HepG2 (cell line): ENCODE measurements around the gene ADCY6. TPM values are rescaled to one million over a fixed set of nuclear protein-coding genes. Genes with fewer than 3 reads are reported as not detected.

Experiments
- ARID5B ChIP-seq: IDR thresholded peaks from 2 replicates; pipeline ENCODE4 v1.4.0; 2020; ENCODE audit warnings: mild to moderate bottlenecking, missing genetic modification reagents
- BCLAF1 ChIP-seq: fragments of 450-650 bp; IDR thresholded peaks from 2 replicates; pipeline ENCODE4 v1.6.1; 2017; ENCODE audit warnings: mild to moderate bottlenecking
- DMAP1 ChIP-seq: IDR thresholded peaks from 2 replicates; pipeline ENCODE4 v1.6.1; 2016
- HDAC1 ChIP-seq: sonication (generic); formaldehyde crosslinking; IDR thresholded peaks from 2 replicates; pipeline ENCODE4 v1.5.1; 2020; ENCODE audit warnings: mild to moderate bottlenecking, missing genetic modification reagents
- KDM6A ChIP-seq: IDR thresholded peaks from 2 replicates; pipeline ENCODE4 v1.6.1; 2016; ENCODE audit warnings: low read depth
- PREB ChIP-seq: sonication (generic); formaldehyde crosslinking; IDR thresholded peaks from 2 replicates; pipeline ENCODE4 v1.4.0; 2020; ENCODE audit warnings: missing genetic modification reagents
- SAP130 ChIP-seq: IDR thresholded peaks from 2 replicates; pipeline ENCODE4 v1.6.1; 2016; ENCODE audit warnings: low read depth
- SIX4 ChIP-seq: sonication (generic); formaldehyde crosslinking; IDR thresholded peaks from 2 replicates; pipeline ENCODE4 v1.4.0; 2020; ENCODE audit warnings: missing genetic modification reagents
- THAP7 ChIP-seq: sonication (generic); formaldehyde crosslinking; IDR thresholded peaks from 2 replicates; pipeline ENCODE4 v1.8.1; 2023; ENCODE audit warnings: mild to moderate bottlenecking, missing genetic modification reagents
- ZNF770 ChIP-seq: sonication (generic); formaldehyde crosslinking; IDR thresholded peaks from 2 replicates; pipeline ENCODE4 v1.5.0; 2020; ENCODE audit warnings: mild to moderate bottlenecking, missing genetic modification reagents
- ZNF841 ChIP-seq: sonication (generic); formaldehyde crosslinking; IDR thresholded peaks from 2 replicates; pipeline ENCODE4 v1.8.1; 2023; ENCODE audit warnings: missing genetic modification reagents, borderline replicate concordance
- polyA plus RNA-seq, 8 experiments: library from polyadenylated mRNA; depleted of rRNA in 3 of 8; stranded (reverse) in 7 of 8; unstranded in 1 of 8; fragments of >200 nt; fragmentation: Illumina TruSeq in 4 of 8; extraction: Trizol in 4 of 8; gene quantifications; 2 replicates each; pipeline versions ENCODE4 v1.2.1 to v1.2.3, GENCODE V29; 2011 to 2016; ENCODE audit warnings: low read depth in 4 of 8, missing spikeins in 1 of 8, mixed read lengths in 1 of 8; ENCODE audit not compliant: insufficient read depth in 1 of 8
- total RNA-seq, 5 experiments: library from RNA; depleted of rRNA; stranded (reverse); fragments of >200 nt; fragmentation: Illumina TruSeq; extraction: Trizol; gene quantifications; 2 replicates each; pipeline ENCODE4 v1.2.3, GENCODE V29; 2016; ENCODE audit warnings: low read depth in 1 of 5

Gene ADCY6
- total and polyA plus RNA-seq, 2 of the 13 experiments (the other 11 are each of a cell fraction or from before 2014, with no cell fraction given), result 10.6 to 11.8 TPM

- TF ChIP-seq ARID5B (CRISPR knock-in tag) (no peak), SIX4 (CRISPR knock-in tag) (no peak), THAP7 (no peak), HDAC1 (CRISPR knock-in tag) (peak; percentile 66; the same call in 1 of the 2 replicates), KDM6A (CRISPR knock-in tag) (no peak), BCLAF1 (no peak), SAP130 (CRISPR knock-in tag) (peak; percentile 59), DMAP1 (CRISPR knock-in tag) (no peak), PREB (CRISPR knock-in tag) (no peak), ZNF841 (no peak), ZNF770 (CRISPR knock-in tag) (peak; percentile 64; the same call in 1 of the 2 replicates)
These were observed 25.6 kb upstream of the ADCY6 start (continued) for GRCh38 chr12:48814262-48815125.
